ENCODE data around the gene GPR137. TPM values are rescaled to one million over a fixed set of nuclear protein-coding genes. Genes with fewer than 3 reads are reported as not detected.

GPR137 gene
- total and polyA plus RNA-seq, 10 of the 15 experiments (the other 5 are each of a cell fraction or from before 2014, with no cell fraction given) = 0.37 to 29.2 (median 13.8) TPM

GRCh38 chr11:64287676-64288352, 2.2 kb downstream of the GPR137 start:
- Histone ChIP-seq H3K4me1 (ENCODE audit: control insufficient read depth, insufficient read depth, low read length) (peaks cover 7% of the 10 kb centered on the region), H3K4me2 (ENCODE audit: control insufficient read depth, insufficient read depth) (no peak overlapping the region), H3K27me3 (replicated peaks in 1 of 2; ENCODE audit: control insufficient read depth in 2 of 2, insufficient read depth in 2 of 2, low read length in 1 of 2) (peaks cover under 1 to 5% of the 10 kb centered on the region in 2 experiments), H3K79me2 (ENCODE audit: control insufficient read depth, insufficient read depth, low read length) (peaks cover 15% of the 10 kb centered on the region), H2AFZ (ENCODE audit: control insufficient read depth, low read depth, low read length) (no peak overlapping the region), H3K4me3 (no peak overlapping the region), H3K9ac (ENCODE audit: control insufficient read depth, insufficient read depth, low read length) (no peak overlapping the region), H3K27ac (ENCODE audit: control insufficient read depth, insufficient read depth) (no peak overlapping the region), H3K36me3 (ENCODE audit: control insufficient read depth in 2 of 2, insufficient read depth in 2 of 2, low read length in 1 of 2) (peaks cover 0 to 2% of the 10 kb centered on the region in 2 experiments; a peak in 2 of 4 replicates), H3K9me3 (replicated peaks; ENCODE audit: control insufficient read depth, insufficient read depth, low read length) (no peaks in the 10 kb centered on the region), H4K20me1 (ENCODE audit: control insufficient read depth, insufficient read depth) (no peaks in the 10 kb centered on the region)
- intact Hi-C loops (cut with micrococcal nuclease; ENCODE audit: unreplicated experiment) = no loop called here
- ATAC-seq = no peak
- ChIA-PET RAD21 (ENCODE audit: unreplicated experiment) (no interaction called here), CTCF (interaction anchor here (0.9 to 2.3 kb wide), 3 partner anchors 13 to 83 kb away, joined by 3 to 7 read pairs (median 4); partner anchors contain the start of gene CATSPERZ), SMC1A (ENCODE audit: uncharacterized antibody, unreplicated experiment) (interaction anchor here (1.4 kb wide), 1 partner anchor 82 kb away, joined by 3 read pairs; no protein-coding TSS in a partner anchor), POLR2A (interaction anchor here (0.5 kb wide), 1 partner anchor 602 kb away, joined by 4 read pairs; no protein-coding TSS in a partner anchor)
- no TSS peak for BruUV-seq (replicated peaks)
- WGBS (ENCODE audit: insufficient coverage, insufficient replicate concordance, low lambda C conversion rate, missing lambda C conversion rate) = 87% methylated on average over 31 of the region's 33 CpGs
- no peak for FAIRE-seq
- in situ Hi-C loops (cut with MboI) = no loop called here
- DNase-seq (ENCODE audit: low read depth, low spot score) = no peak
- no peak for TF ChIP-seq ETV6 (conservative IDR thresholded peaks at IDR 0.05 in 1 of 2, IDR thresholded peaks at IDR 0.05 in 1 of 2; ENCODE audit: borderline replicate concordance in 1 of 2, low read depth in 1 of 2)
- no peak for TF ChIP-seq BACH1 (IDR thresholded peaks at IDR 0.05; ENCODE audit: borderline replicate concordance)
- no peak for TF ChIP-seq SMC3 (IDR thresholded peaks at IDR 0.05; ENCODE audit: borderline replicate concordance, low read length)
- TF ChIP-seq POLR2A (IDR thresholded peaks at IDR 0.05; ENCODE audit: low read depth, low read length) = no peak
- no peak for TF ChIP-seq CHD2 (IDR thresholded peaks at IDR 0.05; ENCODE audit: borderline replicate concordance, low read depth, low read length)
- TF ChIP-seq NKRF (conservative IDR thresholded peaks at IDR 0.05) = no peak
- TF ChIP-seq NBN (IDR thresholded peaks at IDR 0.05) = no peak
- no peak for TF ChIP-seq EGR1 (IDR thresholded peaks at IDR 0.05; ENCODE audit: borderline replicate concordance in 1 of 2, low read depth in 2 of 2, low read length in 2 of 2)
- no peak for TF ChIP-seq CHD1 (IDR thresholded peaks at IDR 0.05; ENCODE audit: low read depth, low read length)
- TF ChIP-seq ZNF622 (IDR thresholded peaks at IDR 0.05) = no peak
- TF ChIP-seq ZNF384 (IDR thresholded peaks at IDR 0.05; ENCODE audit: borderline replicate concordance, low read depth, low read length) = no peak
- no peak for TF ChIP-seq HDAC2 (IDR thresholded peaks at IDR 0.05)
- no peak for TF ChIP-seq ZBTB4 (CRISPR knock-in tag; IDR thresholded peaks at IDR 0.05)
- TF ChIP-seq E2F4 (IDR thresholded peaks at IDR 0.05; ENCODE audit: low read depth, low read length) = no peak
- TF ChIP-seq SREBF2 (IDR thresholded peaks at IDR 0.05; ENCODE audit: low read length) = no peak
- TF ChIP-seq MEF2A (IDR thresholded peaks at IDR 0.05; ENCODE audit: insufficient read depth, low read depth, low read length) = no peak
- TF ChIP-seq BHLHE40 (IDR thresholded peaks at IDR 0.05; ENCODE audit: borderline replicate concordance in 1 of 2, low read depth in 2 of 2, low read length in 1 of 2) = no peak
